Glutamatergic neuron (in vitro differentiated cells): ENCODE data around the gene PYGB. TPM values are rescaled to one million over a fixed set of nuclear protein-coding genes. Genes with fewer than 3 reads are reported as not detected.

ENCODE experiments used
- DNase-seq: peaks from one replicate; pipeline ENCODE4 v3.0.0; 2022
- H3K27ac Mint-ChIP-seq: one replicate; pipeline ENCODE4 v1.8.0; 2020; ENCODE audit warnings: mild to moderate bottlenecking, mixed read lengths, inconsistent platforms; ENCODE audit not compliant: unreplicated experiment
- H3K27me3 Mint-ChIP-seq: one replicate; pipeline ENCODE4 v1.8.0; 2020; ENCODE audit warnings: mild to moderate bottlenecking, moderate library complexity, mixed read lengths, inconsistent platforms; ENCODE audit not compliant: unreplicated experiment
- H3K36me3 Mint-ChIP-seq: one replicate; pipeline ENCODE4 v1.8.0; 2020; ENCODE audit warnings: mild to moderate bottlenecking, mixed read lengths, inconsistent platforms; ENCODE audit not compliant: unreplicated experiment
- H3K4me1 Mint-ChIP-seq: one replicate; pipeline ENCODE4 v1.8.0; 2020; ENCODE audit warnings: mild to moderate bottlenecking, low read depth, mixed read lengths, inconsistent platforms; ENCODE audit not compliant: unreplicated experiment
- H3K4me3 Mint-ChIP-seq: one replicate; pipeline ENCODE4 v1.8.0; 2020; ENCODE audit warnings: mild to moderate bottlenecking, mixed read lengths, inconsistent platforms; ENCODE audit not compliant: unreplicated experiment
- H3K9me3 Mint-ChIP-seq: one replicate; pipeline ENCODE4 v1.8.0; 2020; ENCODE audit warnings: mild to moderate bottlenecking, moderate library complexity, mixed read lengths, inconsistent platforms; ENCODE audit not compliant: unreplicated experiment
- CTCF ChIP-seq: fragments of 200-600 bp; sonication (generic); IDR thresholded peaks from one replicate; pipeline ENCODE4 v1.5.0; 2021; ENCODE audit not compliant: partially characterized antibody, unreplicated experiment
- long read RNA-seq: library from polyadenylated mRNA; unstranded; transcript quantifications from one replicate; pipeline ENCODE4 v2.0.0, GENCODE V29; 2020; ENCODE audit not compliant: unreplicated experiment
- total RNA-seq: library from RNA; stranded (reverse); fragmentation: NEBNext Ultra II Directional; extraction: Animal tissue kit (Norgen Biotek cat#: 25700); gene quantifications from one replicate; pipeline ENCODE4 v1.2.1, GENCODE V29; 2021; ENCODE audit not compliant: unreplicated experiment

Gene PYGB
- 295 TPM for total RNA-seq
- long read RNA-seq, full-length matches to known transcripts, result 80 of 118 reads
- long read RNA-seq, partial matches to known transcripts, result 14 of 118 reads
- long read RNA-seq, other reads (novel, unspliced or antisense), result 24 of 118 reads

GRCh38 chr20:25247956-25248785 lies at the start of gene PYGB:
Gene PYGB, plus strand, starts transcription at chr20:25248085. Its CDS starts 94 bp downstream, at chr20:25248179.
- H3K27ac Mint-ChIP-seq, result peak within 1 kb of the TSS; percentile 93
- peaks cover 22% of the 10 kb centered on the region for H3K27me3 Mint-ChIP-seq
- no peaks in the 10 kb centered on the region for H3K36me3 Mint-ChIP-seq
- TF ChIP-seq CTCF, result no peak
- H3K9me3 Mint-ChIP-seq, result peaks cover 31% of the 10 kb centered on the region
- H3K4me1 Mint-ChIP-seq, result peaks cover 57% of the 10 kb centered on the region
- peak; percentile 79 for DNase-seq
- peak within 1 kb of the TSS; percentile 94 for H3K4me3 Mint-ChIP-seq

GRCh38 chr20:25198663-25199383 lies 49.1 kb upstream of the PYGB start:
- peak overlapping the region; percentile 93 for H3K27ac Mint-ChIP-seq
- H3K4me1 Mint-ChIP-seq, result peaks cover 53% of the 10 kb centered on the region
- H3K4me3 Mint-ChIP-seq, result peak overlapping the region; percentile 80
- no peak for DNase-seq
- H3K9me3 Mint-ChIP-seq, result peaks cover 13% of the 10 kb centered on the region
- TF ChIP-seq CTCF, result no peak
- H3K27me3 Mint-ChIP-seq, result peaks cover 18% of the 10 kb centered on the region
- H3K36me3 Mint-ChIP-seq, result no peaks in the 10 kb centered on the region

- H3K4me3 Mint-ChIP-seq, result peak overlapping the region; percentile 80
- peaks cover 59% of the 10 kb centered on the region for H3K4me1 Mint-ChIP-seq
- no peaks in the 10 kb centered on the region for H3K36me3 Mint-ChIP-seq
- H3K9me3 Mint-ChIP-seq, result peaks cover 13% of the 10 kb centered on the region
- H3K27me3 Mint-ChIP-seq, result peaks cover 18% of the 10 kb centered on the region
- DNase-seq, result no peak
- H3K27ac Mint-ChIP-seq, result peak overlapping the region; percentile 93
- TF ChIP-seq CTCF, result no peak
Measured at GRCh38 chr20:25199473-25200260, 48.2 kb upstream of the PYGB start.

GRCh38 chr20:25203089-25203488 lies 44.8 kb upstream of the PYGB start:
- peak overlapping the region; percentile 7 for H3K4me3 Mint-ChIP-seq
- H3K27me3 Mint-ChIP-seq, result peaks cover 8% of the 10 kb centered on the region
- H3K36me3 Mint-ChIP-seq, result no peaks in the 10 kb centered on the region
- H3K27ac Mint-ChIP-seq, result peak overlapping the region; percentile 10
- peaks cover 64% of the 10 kb centered on the region for H3K4me1 Mint-ChIP-seq
- no peak for DNase-seq
- TF ChIP-seq CTCF, result no peak
- H3K9me3 Mint-ChIP-seq, result peaks cover 4% of the 10 kb centered on the region
